ENCODE results near the gene REXO5. TPM values are rescaled to one million over a fixed set of nuclear protein-coding genes. Genes with fewer than 3 reads are reported as not detected.
"Not testable (repeated sequence)": the region's sequence is repeated elsewhere in the genome, so short reads cannot be mapped to it uniquely, and the experiment has no call there.

Gene REXO5
- total and polyA plus RNA-seq, 2 donors (not counting 3 experiments of a cell fraction or from before 2014, with no cell fraction given): 2.3 to 11.5 TPM

GRCh38 chr16:20864376-20864775, 58.0 kb downstream of the REXO5 start:
- H3K9me1 ChIP-seq (replicated peaks; ENCODE audit: control insufficient read depth, extremely low read depth, insufficient read depth, low read length); H3K4me3 ChIP-seq (replicated peaks in 1 of 3; ENCODE audit: insufficient read depth in 1 of 3, low read depth in 1 of 3, low read length in 3 of 3); H3K9me3 ChIP-seq (replicated peaks; ENCODE audit: control insufficient read depth, insufficient read depth, low read length); DNase-seq (ENCODE audit: low read depth, low spot score); H4K20me1 ChIP-seq (replicated peaks; ENCODE audit: control insufficient read depth, extremely low read depth, insufficient read depth, low read length); POLR2A ChIA-PET; dilution Hi-C loops (cut with MboI; ENCODE audit: extremely low pct_ligation_motif_present, low sequenced_read_pairs); H3K9ac ChIP-seq (replicated peaks; ENCODE audit: extremely low read depth, insufficient read depth, low read length); H3K27me3 ChIP-seq (ENCODE audit: control insufficient read depth in 2 of 2, insufficient read depth in 2 of 2, low read length in 2 of 2); BruUV-seq (replicated peaks); H2AFZ ChIP-seq (ENCODE audit: low read depth, low read length); H3K4me2 ChIP-seq (ENCODE audit: insufficient read depth, low read length); H3K27ac ChIP-seq (ENCODE audit: insufficient read depth, low read depth, low read length); FAIRE-seq; intact Hi-C loops (cut with micrococcal nuclease): not testable (repeated sequence)
- Histone ChIP-seq H3K4me1 (ENCODE audit: control insufficient read depth, extremely low read depth, insufficient read depth, low read length) (peaks cover 52% of the 10 kb centered on the region), H3K36me3 (ENCODE audit: control insufficient read depth in 2 of 2, extremely low read depth in 1 of 2, insufficient read depth in 2 of 2, low read length in 2 of 2) (peaks cover 13 to 21% of the 10 kb centered on the region in 2 experiments), H3K79me2 (ENCODE audit: control insufficient read depth, insufficient read depth, low read length) (peaks cover 81% of the 10 kb centered on the region)
- CTCF ChIA-PET: interaction anchor here (0.9 to 6.4 kb wide), 3 partner anchors 10 to 89 kb away, joined by 3 to 37 read pairs (median 4); no protein-coding TSS in a partner anchor

- Histone ChIP-seq H3K9me3 (replicated peaks; ENCODE audit: control insufficient read depth, insufficient read depth, low read length) (no peaks in the 10 kb centered on the region), H3K27me3 (ENCODE audit: control insufficient read depth in 2 of 2, insufficient read depth in 2 of 2, low read length in 2 of 2) (no peaks in the 10 kb centered on the region), H3K9ac (replicated peaks; ENCODE audit: extremely low read depth, insufficient read depth, low read length) (peak overlapping the region; percentile 82), H2AFZ (ENCODE audit: low read depth, low read length) (no peak overlapping the region), H3K4me2 (ENCODE audit: insufficient read depth, low read length) (peak overlapping the region; percentile 33), H3K4me1 (ENCODE audit: control insufficient read depth, extremely low read depth, insufficient read depth, low read length) (peaks cover 58% of the 10 kb centered on the region), H4K20me1 (replicated peaks; ENCODE audit: control insufficient read depth, extremely low read depth, insufficient read depth, low read length) (no peaks in the 10 kb centered on the region), H3K36me3 (ENCODE audit: control insufficient read depth in 2 of 2, extremely low read depth in 1 of 2, insufficient read depth in 2 of 2, low read length in 2 of 2) (peaks cover 7 to 15% of the 10 kb centered on the region in 2 experiments), H3K9me1 (replicated peaks; ENCODE audit: control insufficient read depth, extremely low read depth, insufficient read depth, low read length) (no peaks in the 10 kb centered on the region), H3K79me2 (ENCODE audit: control insufficient read depth, insufficient read depth, low read length) (peaks cover 84% of the 10 kb centered on the region), H3K4me3 (replicated peaks in 1 of 3; ENCODE audit: insufficient read depth in 1 of 3, low read depth in 1 of 3, low read length in 3 of 3) (no peak overlapping the region), H3K27ac (ENCODE audit: insufficient read depth, low read depth, low read length) (peak overlapping the region; percentile 97)
- intact Hi-C loops (cut with micrococcal nuclease): loop anchor here (1.0 to 5.0 kb wide), 3 partner anchors 11 to 217 kb away; partner anchors contain the start of genes DCUN1D3 and LYRM1
- TSS peak; percentile 66 for BruUV-seq (replicated peaks)
- POLR2A ChIA-PET: interaction anchor here (0.5 to 1.5 kb wide), 3 partner anchors 35 to 346 kb away, joined by 4 to 12 read pairs (median 5); partner anchors contain the start of genes DCUN1D3, LYRM1 and ZP2
- FAIRE-seq: no peak
- DNase-seq (ENCODE audit: low read depth, low spot score): no peak
- CTCF ChIA-PET: interaction anchor here (0.9 to 6.4 kb wide), 9 partner anchors 10 to 59 kb away, joined by 3 to 37 read pairs (median 5); partner anchors contain the start of genes ERI2 and REXO5
- dilution Hi-C loops (cut with MboI; ENCODE audit: extremely low pct_ligation_motif_present, low sequenced_read_pairs): no loop called here
- no peak for TF ChIP-seq EZH2 (IDR thresholded peaks at IDR 0.05; ENCODE audit: borderline replicate concordance, low read depth, low read length, severe bottlenecking)
- no peak for TF ChIP-seq POLR2A (IDR thresholded peaks at IDR 0.05; ENCODE audit: low read depth, low read length)
- TF ChIP-seq CTCF (IDR thresholded peaks at IDR 0.05; ENCODE audit: extremely low read depth in 1 of 2, insufficient read depth in 1 of 2, low read depth in 1 of 2, low read length in 2 of 2): no peak
- no peak for TF ChIP-seq GATA2 (IDR thresholded peaks at IDR 0.05; ENCODE audit: insufficient read depth, insufficient read length, low read depth, low read length)
- no peak for TF ChIP-seq POLR2AphosphoS5 (IDR thresholded peaks at IDR 0.05; ENCODE audit: insufficient read depth, low read depth, low read length)
These were observed 59.2 kb downstream of the REXO5 start for GRCh38 chr16:20865420-20866131.

All from endothelial cell of umbilical vein (primary cell).